HCT116 (cell line): Measurements from ENCODE around the gene GAL. TPM values are rescaled to one million over a fixed set of nuclear protein-coding genes. Genes with fewer than 3 reads are reported as not detected.

ENCODE experiments used
- ATAC-seq: fragments of 200-7000 bp; cut with Tn5 transposase; 2 replicates; pipeline ENCODE4 v1.9.1; 2020; ENCODE audit warnings: mild to moderate bottlenecking, moderate library complexity
- BruUV-seq: library from RNA; stranded (reverse); fragments of 400-500 nt; replicated peaks from 2 replicates; lab custom pipeline; 2021; lab: Mats Ljungman, UMichigan
- CTCF ChIA-PET: fragments of 300-600 bp; sonication (Branson Sonifier 250); formaldehyde crosslinking; loops from one replicate; lab custom pipeline; 2021; ENCODE audit warnings: antibody characterized with exemption; lab: Charles Lee
- POLR2A ChIA-PET: fragments of 300-600, 350-600 bp; sonication (Branson Sonifier 250); formaldehyde crosslinking; loops from one replicate; lab custom pipeline; 2021; ENCODE audit warnings: antibody characterized with exemption; lab: Charles Lee
- RAD21 ChIA-PET, 2 experiments: fragments of 300-600 bp; sonication (Branson Sonifier 250); formaldehyde crosslinking; loops; one replicate each; lab custom pipeline; 2023; ENCODE audit warnings: low total read pairs in 2 of 2; ENCODE audit not compliant: uncharacterized antibody in 2 of 2, unreplicated experiment in 2 of 2, low non-redundant PET in 1 of 2; lab: Charles Lee
- DNase-seq: peaks from one replicate; pipeline ENCODE4 v3.0.0-alpha.2; 2010; ENCODE audit warnings: low read depth, low spot score
- H2AFZ ChIP-seq: fragments of 200-600 bp; shearing (Covaris generic), sonication (generic); 2 replicates; pipeline ENCODE4 v1.6.1; 2017; ENCODE audit warnings: low read depth, mixed run types, mixed read lengths, antibody characterized with exemption, low read length; ENCODE audit not compliant: poor library complexity, severe bottlenecking
- H3K27ac ChIP-seq: 2 replicates; pipeline ENCODE4 v1.5.1; 2012; ENCODE audit warnings: low read depth, low read length
- H3K27me3 ChIP-seq: fragments of 200-600 bp; sonication (generic); 2 replicates; pipeline ENCODE4 v1.6.1; 2016; ENCODE audit warnings: mixed run types, low read length, mixed read lengths; ENCODE audit not compliant: insufficient read depth
- H3K36me3 ChIP-seq, 2 experiments: fragments of 200-500 bp in 1 of 2; fragments of 200-600 bp in 1 of 2; sonication (Bioruptor generic) in 1 of 2; sonication (generic) in 1 of 2; 2 replicates each; pipeline versions ENCODE4 v1.5.1 to v1.6.1; 2014 to 2016; ENCODE audit warnings: low read length in 2 of 2, inconsistent platforms in 1 of 2, mixed read lengths in 1 of 2, mixed run types in 1 of 2; ENCODE audit not compliant: insufficient read depth in 2 of 2, control insufficient read depth in 1 of 2
- H3K4me1 ChIP-seq, 2 experiments: fragments of 200-600 bp in 1 of 2; sonication (generic) in 1 of 2; 2 replicates each; pipeline versions ENCODE4 v1.5.1 to v1.6.1; 2012 to 2017; ENCODE audit warnings: low read length in 2 of 2, inconsistent platforms in 1 of 2, mild to moderate bottlenecking in 1 of 2, mixed read lengths in 1 of 2, mixed run types in 1 of 2, moderate library complexity in 1 of 2; ENCODE audit not compliant: insufficient read depth in 2 of 2, control insufficient read depth in 1 of 2
- H3K4me2 ChIP-seq: fragments of 200-600 bp; sonication (generic); 2 replicates; pipeline ENCODE4 v1.6.1; 2017; ENCODE audit warnings: mixed run types, low read length, mixed read lengths
- H3K4me3 ChIP-seq, 2 experiments: fragments of 200-600 bp in 1 of 2; sonication (generic) in 1 of 2; replicated peaks in 1 of 2; 2 replicates each; pipeline ENCODE4 v1.5.1; 2011 to 2016; ENCODE audit warnings: low read length in 2 of 2, control low read depth in 1 of 2, low read depth in 1 of 2, mild to moderate bottlenecking in 1 of 2, mixed read lengths in 1 of 2, mixed run types in 1 of 2
- H3K79me2 ChIP-seq: fragments of 200-600 bp; sonication (generic); 2 replicates; pipeline ENCODE4 v1.6.1; 2017; ENCODE audit warnings: mild to moderate bottlenecking, mixed run types, low read length, moderate library complexity, mixed read lengths; ENCODE audit not compliant: insufficient read depth
- H3K9ac ChIP-seq: fragments of 200-600 bp; sonication (generic); 2 replicates; pipeline ENCODE4 v1.6.1; 2016; ENCODE audit warnings: low read length, mixed read lengths
- H3K9me2 ChIP-seq: fragments of 200-600 bp; sonication (generic), shearing (Covaris generic); 2 replicates; pipeline ENCODE4 v1.6.1; 2017; ENCODE audit warnings: mixed run types, mild to moderate bottlenecking, moderate library complexity; ENCODE audit not compliant: insufficient read depth
- H3K9me3 ChIP-seq, 2 experiments: fragments of 200-500 bp in 1 of 2; fragments of 200-600 bp in 1 of 2; sonication (Bioruptor generic) in 1 of 2; sonication (generic) in 1 of 2; 2 replicates each; pipeline ENCODE4 v1.6.1; 2014 to 2017; ENCODE audit warnings: low read length in 2 of 2, mixed read lengths in 2 of 2, inconsistent platforms in 1 of 2, low read depth in 1 of 2, mild to moderate bottlenecking in 1 of 2, mixed run types in 1 of 2, moderate library complexity in 1 of 2; ENCODE audit not compliant: control insufficient read depth in 1 of 2, insufficient read depth in 1 of 2
- H4K20me1 ChIP-seq: fragments of 200-600 bp; sonication (generic), shearing (Covaris generic); 2 replicates; pipeline ENCODE4 v1.6.1; 2017; ENCODE audit warnings: mixed run types, mild to moderate bottlenecking, moderate library complexity; ENCODE audit not compliant: insufficient read depth
- JUND ChIP-seq: IDR thresholded peaks from 2 replicates; pipeline ENCODE4 v1.6.1; 2012
- MAX ChIP-seq: IDR thresholded peaks from 2 replicates; pipeline ENCODE4 v1.6.1; 2012
- POLR2A ChIP-seq: IDR thresholded peaks from 2 replicates; pipeline ENCODE4 v1.7.0; 2011; ENCODE audit warnings: borderline replicate concordance; ENCODE audit not compliant: insufficient read depth, insufficient read length; ENCODE audit errors: extremely low read depth
- RAD21 ChIP-seq: IDR thresholded peaks from 2 replicates; pipeline ENCODE4 v1.6.1; 2012; ENCODE audit warnings: low read depth, mild to moderate bottlenecking
- SIN3A ChIP-seq: IDR thresholded peaks from 2 replicates; pipeline ENCODE4 v1.6.1; 2012; ENCODE audit warnings: low read depth
- SP1 ChIP-seq: IDR thresholded peaks from 2 replicates; pipeline ENCODE4 v1.6.1; 2012; ENCODE audit warnings: low read depth
- ZBTB33 ChIP-seq: IDR thresholded peaks from 2 replicates; pipeline ENCODE4 v1.6.1; 2011; ENCODE audit warnings: mild to moderate bottlenecking, low read length, moderate library complexity; ENCODE audit not compliant: insufficient replicate concordance; ENCODE audit errors: extremely low read depth
- intact Hi-C: fragments of 100-400 bp; cut with micrococcal nuclease; formaldehyde crosslinking; loops from 2 replicates; pipeline ENCODE4 v1.10.0; 2022
- total RNA-seq: library from RNA; stranded (reverse); gene quantifications from one replicate; pipeline ENCODE4 v1.2.1, GENCODE V29; 2021; ENCODE audit not compliant: unreplicated experiment
- TF ChIP-seq, protein P1 (sequence below): IDR thresholded peaks from 2 replicates; pipeline ENCODE4 v1.6.1; 2012; ENCODE audit warnings: low read depth
- TF ChIP-seq, protein P2 (sequence below), 3 experiments: fragments of 200-600 bp in 1 of 3; sonication (generic) in 1 of 3; IDR thresholded peaks in 2 of 3; conservative IDR thresholded peaks in 1 of 3; 2 replicates each; pipeline ENCODE4 v1.5.1; 2012 to 2017; ENCODE audit warnings: low read depth in 2 of 3, low read length in 2 of 3, antibody characterized with exemption in 1 of 3, borderline replicate concordance in 1 of 3, control low read depth in 1 of 3, mild to moderate bottlenecking in 1 of 3, mixed read lengths in 1 of 3, mixed run types in 1 of 3, moderate library complexity in 1 of 3; ENCODE audit not compliant: insufficient read depth in 1 of 3

GAL gene
- total RNA-seq, 1 experiment from 2014 or later, result 83.1 TPM

GRCh38 chr11:68690671-68691401, 6.5 kb downstream of the GAL start:
- ATAC-seq (no peak), DNase-seq (no peak)
- TF ChIP-seq, protein P1, sequence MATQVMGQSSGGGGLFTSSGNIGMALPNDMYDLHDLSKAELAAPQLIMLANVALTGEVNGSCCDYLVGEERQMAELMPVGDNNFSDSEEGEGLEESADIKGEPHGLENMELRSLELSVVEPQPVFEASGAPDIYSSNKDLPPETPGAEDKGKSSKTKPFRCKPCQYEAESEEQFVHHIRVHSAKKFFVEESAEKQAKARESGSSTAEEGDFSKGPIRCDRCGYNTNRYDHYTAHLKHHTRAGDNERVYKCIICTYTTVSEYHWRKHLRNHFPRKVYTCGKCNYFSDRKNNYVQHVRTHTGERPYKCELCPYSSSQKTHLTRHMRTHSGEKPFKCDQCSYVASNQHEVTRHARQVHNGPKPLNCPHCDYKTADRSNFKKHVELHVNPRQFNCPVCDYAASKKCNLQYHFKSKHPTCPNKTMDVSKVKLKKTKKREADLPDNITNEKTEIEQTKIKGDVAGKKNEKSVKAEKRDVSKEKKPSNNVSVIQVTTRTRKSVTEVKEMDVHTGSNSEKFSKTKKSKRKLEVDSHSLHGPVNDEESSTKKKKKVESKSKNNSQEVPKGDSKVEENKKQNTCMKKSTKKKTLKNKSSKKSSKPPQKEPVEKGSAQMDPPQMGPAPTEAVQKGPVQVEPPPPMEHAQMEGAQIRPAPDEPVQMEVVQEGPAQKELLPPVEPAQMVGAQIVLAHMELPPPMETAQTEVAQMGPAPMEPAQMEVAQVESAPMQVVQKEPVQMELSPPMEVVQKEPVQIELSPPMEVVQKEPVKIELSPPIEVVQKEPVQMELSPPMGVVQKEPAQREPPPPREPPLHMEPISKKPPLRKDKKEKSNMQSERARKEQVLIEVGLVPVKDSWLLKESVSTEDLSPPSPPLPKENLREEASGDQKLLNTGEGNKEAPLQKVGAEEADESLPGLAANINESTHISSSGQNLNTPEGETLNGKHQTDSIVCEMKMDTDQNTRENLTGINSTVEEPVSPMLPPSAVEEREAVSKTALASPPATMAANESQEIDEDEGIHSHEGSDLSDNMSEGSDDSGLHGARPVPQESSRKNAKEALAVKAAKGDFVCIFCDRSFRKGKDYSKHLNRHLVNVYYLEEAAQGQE, result no peak
- no peak for TF ChIP-seq SP1
- no peak for TF ChIP-seq MAX
- no peak for TF ChIP-seq POLR2A
- TF ChIP-seq JUND, result no peak
- TF ChIP-seq SIN3A, result no peak
- no peak for TF ChIP-seq ZBTB33
- TF ChIP-seq, protein P2, sequence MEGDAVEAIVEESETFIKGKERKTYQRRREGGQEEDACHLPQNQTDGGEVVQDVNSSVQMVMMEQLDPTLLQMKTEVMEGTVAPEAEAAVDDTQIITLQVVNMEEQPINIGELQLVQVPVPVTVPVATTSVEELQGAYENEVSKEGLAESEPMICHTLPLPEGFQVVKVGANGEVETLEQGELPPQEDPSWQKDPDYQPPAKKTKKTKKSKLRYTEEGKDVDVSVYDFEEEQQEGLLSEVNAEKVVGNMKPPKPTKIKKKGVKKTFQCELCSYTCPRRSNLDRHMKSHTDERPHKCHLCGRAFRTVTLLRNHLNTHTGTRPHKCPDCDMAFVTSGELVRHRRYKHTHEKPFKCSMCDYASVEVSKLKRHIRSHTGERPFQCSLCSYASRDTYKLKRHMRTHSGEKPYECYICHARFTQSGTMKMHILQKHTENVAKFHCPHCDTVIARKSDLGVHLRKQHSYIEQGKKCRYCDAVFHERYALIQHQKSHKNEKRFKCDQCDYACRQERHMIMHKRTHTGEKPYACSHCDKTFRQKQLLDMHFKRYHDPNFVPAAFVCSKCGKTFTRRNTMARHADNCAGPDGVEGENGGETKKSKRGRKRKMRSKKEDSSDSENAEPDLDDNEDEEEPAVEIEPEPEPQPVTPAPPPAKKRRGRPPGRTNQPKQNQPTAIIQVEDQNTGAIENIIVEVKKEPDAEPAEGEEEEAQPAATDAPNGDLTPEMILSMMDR (IDR thresholded peaks at IDR 0.05 in 2 of 3, conservative IDR thresholded peaks at IDR 0.05 in 1 of 3; ENCODE audit: borderline replicate concordance in 1 of 3, insufficient read depth in 1 of 3, low read depth in 2 of 3, low read length in 2 of 3), result peak in 2 of 3 experiments; percentile 26 to 43; a peak in 4 of 6 replicates
- TF ChIP-seq RAD21, result peak; percentile 47
- H2AFZ ChIP-seq, result no peak overlapping the region
- ChIA-PET POLR2A (interaction anchor here (1.7 kb wide), 1 partner anchor 13 kb away, joined by 5 read pairs; no protein-coding TSS in a partner anchor), CTCF (interaction anchor here (1.2 kb wide), 1 partner anchor 47 kb away, joined by 3 read pairs; no protein-coding TSS in a partner anchor), RAD21 (no interaction called here)
- H3K36me3 ChIP-seq, result peaks cover 0 to 24% of the 10 kb centered on the region in 2 experiments; a peak in 1 of 4 replicates
- no peaks in the 10 kb centered on the region for H3K27me3 ChIP-seq
- H3K9me3 ChIP-seq, result no peaks in the 10 kb centered on the region; a peak in 1 of 4 replicates
- no peaks in the 10 kb centered on the region for H3K9me2 ChIP-seq
- H3K79me2 ChIP-seq, result peaks cover under 1% of the 10 kb centered on the region; the same call in 1 of the 2 replicates
- intact Hi-C loops, result no loop called here
- no TSS peak for BruUV-seq
- H3K4me3 ChIP-seq, result no peak overlapping the region
- H4K20me1 ChIP-seq, result no peaks in the 10 kb centered on the region
- H3K9ac ChIP-seq, result no peak overlapping the region
- H3K27ac ChIP-seq, result no peak overlapping the region
- H3K4me2 ChIP-seq, result no peak overlapping the region
- H3K4me1 ChIP-seq, result peaks cover 0 to 2% of the 10 kb centered on the region in 2 experiments; a peak in 1 of 4 replicates
